A549 (cell line): Measurements from ENCODE around the gene PROM2. TPM values are rescaled to one million over a fixed set of nuclear protein-coding genes. Genes with fewer than 3 reads are reported as not detected.

ENCODE experiments used
- ATAC-seq, 2 experiments: fragments of 200-7000 bp in 1 of 2; fragments of >200 bp in 1 of 2; cut with Nextera tagmentation in 1 of 2; cut with Tn5 transposase in 1 of 2; 3 replicates each; pipeline versions ENCODE4 v1.8.0 to v1.9.1; 2018 to 2020; ENCODE audit warnings: mild to moderate bottlenecking in 1 of 2, moderate library complexity in 1 of 2
- CTCF ChIA-PET: fragments of 300-600 bp; sonication (Branson Sonifier 250); formaldehyde crosslinking; extraction: SDS; loops from one replicate; lab custom pipeline; 2021; ENCODE audit warnings: antibody characterized with exemption, inconsistent platforms; lab: Yijun Ruan, JAX
- POLR2A ChIA-PET: fragments of 350-600 bp; formaldehyde crosslinking; extraction: SDS; loops from one replicate; lab custom pipeline; 2021; ENCODE audit warnings: antibody characterized with exemption, inconsistent platforms; lab: Yijun Ruan, JAX
- DNase-seq, 2 experiments: peaks; one replicate each; pipeline versions ENCODE4 v3.0.0 to v3.0.0-alpha.2; 2011 to 2016; ENCODE audit warnings: low read depth in 1 of 2, low spot score in 1 of 2
- FAIRE-seq: peaks from 2 replicates; lab custom pipeline; 2011; peaks lifted over from hg19 to GRCh38; lab: Jason Lieb, UNC
- H3K27ac ChIP-seq, 2 experiments: fragments of >200 bp; sonication (Bioruptor Twin); formaldehyde crosslinking; 3 replicates each; pipeline ENCODE4 v1.5.1; 2016 to 2017
- H3K4me1 ChIP-seq: fragments of >200 bp; sonication (Bioruptor Twin); formaldehyde crosslinking; 3 replicates; pipeline ENCODE4 v1.6.1; 2016
- H3K4me2 ChIP-seq: fragments of >200 bp; sonication (Bioruptor Twin); formaldehyde crosslinking; 3 replicates; pipeline ENCODE4 v1.6.1; 2016
- H3K4me3 ChIP-seq: fragments of >200 bp; sonication (Bioruptor Twin); formaldehyde crosslinking; 3 replicates; pipeline ENCODE4 v1.5.1; 2016
- H3K9me3 ChIP-seq: fragments of >200 bp; sonication (Bioruptor Twin); formaldehyde crosslinking; 3 replicates; pipeline ENCODE4 v1.6.1; 2016
- CHD4 ChIP-seq: fragments of 200-600 bp; sonication (generic); IDR thresholded peaks from 2 replicates; pipeline ENCODE4 v1.6.1; 2016; ENCODE audit warnings: antibody characterized with exemption, mild to moderate bottlenecking, borderline replicate concordance
- EHMT2 ChIP-seq: fragments of 200-600 bp; sonication (generic); IDR thresholded peaks from 2 replicates; pipeline ENCODE4 v1.6.1; 2016; ENCODE audit warnings: antibody characterized with exemption, low read depth, mild to moderate bottlenecking, moderate library complexity
- JUNB ChIP-seq: fragments of >200 bp; sonication (Bioruptor Twin); formaldehyde crosslinking; IDR thresholded peaks from 2 replicates; pipeline ENCODE4 v1.6.1; 2016
- PHF8 ChIP-seq: fragments of 200-600 bp; sonication (generic); IDR thresholded peaks from 2 replicates; pipeline ENCODE4 v1.6.1; 2016; ENCODE audit warnings: low read depth, mild to moderate bottlenecking, antibody characterized with exemption, moderate library complexity, borderline replicate concordance
- RARB ChIP-seq: fragments of 250-450 bp; sonication (Bioruptor Pico); IDR thresholded peaks from 2 replicates; pipeline ENCODE4 v1.8.0; 2021; ENCODE audit warnings: mild to moderate bottlenecking, moderate library complexity
- RCOR1 ChIP-seq: fragments of 150-350 bp; IDR thresholded peaks from 2 replicates; pipeline ENCODE4 v1.6.1; 2014; ENCODE audit warnings: antibody characterized with exemption, low read length, low read depth
- WGBS: methylation state at CpG from one replicate; pipeline ENCODE4 v1.1.6; 2017; ENCODE audit errors: missing lambda C conversion rate; 5-methylcytosine and 5-hydroxymethylcytosine counted together
- polyA plus RNA-seq, 4 experiments: library from polyadenylated mRNA; depleted of rRNA in 3 of 4; stranded (reverse); fragments of >200 nt; fragmentation: RNase III in 1 of 4; extraction: RNeasy Plus Mini Kit Qiagen cat#74134 plus additional on column Dnase treatment in 1 of 4; gene quantifications; 2 replicates in 3 of 4; 3 replicates in 1 of 4; pipeline ENCODE4 v1.2.3, GENCODE V29; 2011 to 2017
- TF ChIP-seq, protein P1 (sequence below): fragments of 200-600 bp; sonication (generic); IDR thresholded peaks from 2 replicates; pipeline ENCODE4 v1.6.1; 2016; ENCODE audit warnings: antibody characterized with exemption, mild to moderate bottlenecking, moderate library complexity
- TF ChIP-seq, protein P2 (sequence below): IDR thresholded peaks from 2 replicates; pipeline ENCODE4 v1.6.1; 2012
- TF ChIP-seq, protein P3 (sequence below): fragments of >200 bp; sonication (Bioruptor Twin); formaldehyde crosslinking; IDR thresholded peaks from 3 replicates; pipeline ENCODE4 v1.6.1; 2016
- TF ChIP-seq, protein P4 (sequence below): fragments of >200 bp; sonication (Bioruptor Twin); formaldehyde crosslinking; IDR thresholded peaks from 3 replicates; pipeline ENCODE4 v1.5.1; 2016

The PROM2 gene
- polyA plus RNA-seq, 2 of the 4 experiments (the other 2 are of a cell fraction) = 0.08 to 0.09 TPM

DNA sequence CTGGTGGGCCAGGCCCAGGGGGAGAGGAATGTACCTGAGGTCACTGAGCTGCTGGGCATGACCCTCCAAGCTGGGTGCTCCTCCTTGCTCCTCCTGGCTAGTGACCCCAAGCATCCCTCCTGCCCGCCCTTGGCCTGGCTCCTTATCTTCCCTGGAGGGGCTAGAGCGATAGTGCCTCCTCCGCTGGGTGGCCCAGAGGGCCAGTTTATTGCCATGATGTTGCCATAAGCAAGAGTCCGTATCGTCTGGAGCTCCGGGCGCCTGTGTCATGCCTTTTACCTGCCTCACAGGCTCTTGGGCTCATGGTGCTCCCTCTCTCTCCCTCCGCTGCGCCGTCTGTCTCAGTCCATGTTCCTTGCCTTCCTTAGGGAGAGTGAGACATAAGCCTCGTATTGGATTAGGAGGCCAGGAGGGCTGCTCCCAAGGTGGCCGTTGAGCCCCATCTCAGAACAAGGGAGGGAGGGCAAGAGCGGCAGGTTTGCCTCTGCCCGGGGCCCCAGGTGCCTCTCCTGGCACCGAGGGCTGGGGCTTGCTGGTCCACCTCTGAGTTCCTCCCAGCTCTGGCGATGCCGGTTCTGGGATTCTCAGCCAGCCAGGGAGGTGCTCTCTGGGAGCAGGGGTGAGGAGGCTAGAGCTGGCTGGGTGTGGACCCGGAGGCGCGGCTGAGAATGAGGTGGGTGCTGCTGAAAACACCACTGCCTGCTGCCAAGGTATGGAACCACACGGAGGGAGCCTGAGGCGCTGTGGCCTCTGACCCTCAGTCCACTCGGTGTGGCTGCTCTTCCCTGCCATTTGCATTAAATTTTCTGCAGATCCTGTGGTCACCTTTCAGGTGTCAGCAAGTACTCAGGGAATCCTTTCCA is 45.5 kb downstream of the PROM2 start:
- TF ChIP-seq JUNB (no peak), EHMT2 (no peak), CHD4 (no peak), PHF8 (no peak)
- TF ChIP-seq, protein P1, sequence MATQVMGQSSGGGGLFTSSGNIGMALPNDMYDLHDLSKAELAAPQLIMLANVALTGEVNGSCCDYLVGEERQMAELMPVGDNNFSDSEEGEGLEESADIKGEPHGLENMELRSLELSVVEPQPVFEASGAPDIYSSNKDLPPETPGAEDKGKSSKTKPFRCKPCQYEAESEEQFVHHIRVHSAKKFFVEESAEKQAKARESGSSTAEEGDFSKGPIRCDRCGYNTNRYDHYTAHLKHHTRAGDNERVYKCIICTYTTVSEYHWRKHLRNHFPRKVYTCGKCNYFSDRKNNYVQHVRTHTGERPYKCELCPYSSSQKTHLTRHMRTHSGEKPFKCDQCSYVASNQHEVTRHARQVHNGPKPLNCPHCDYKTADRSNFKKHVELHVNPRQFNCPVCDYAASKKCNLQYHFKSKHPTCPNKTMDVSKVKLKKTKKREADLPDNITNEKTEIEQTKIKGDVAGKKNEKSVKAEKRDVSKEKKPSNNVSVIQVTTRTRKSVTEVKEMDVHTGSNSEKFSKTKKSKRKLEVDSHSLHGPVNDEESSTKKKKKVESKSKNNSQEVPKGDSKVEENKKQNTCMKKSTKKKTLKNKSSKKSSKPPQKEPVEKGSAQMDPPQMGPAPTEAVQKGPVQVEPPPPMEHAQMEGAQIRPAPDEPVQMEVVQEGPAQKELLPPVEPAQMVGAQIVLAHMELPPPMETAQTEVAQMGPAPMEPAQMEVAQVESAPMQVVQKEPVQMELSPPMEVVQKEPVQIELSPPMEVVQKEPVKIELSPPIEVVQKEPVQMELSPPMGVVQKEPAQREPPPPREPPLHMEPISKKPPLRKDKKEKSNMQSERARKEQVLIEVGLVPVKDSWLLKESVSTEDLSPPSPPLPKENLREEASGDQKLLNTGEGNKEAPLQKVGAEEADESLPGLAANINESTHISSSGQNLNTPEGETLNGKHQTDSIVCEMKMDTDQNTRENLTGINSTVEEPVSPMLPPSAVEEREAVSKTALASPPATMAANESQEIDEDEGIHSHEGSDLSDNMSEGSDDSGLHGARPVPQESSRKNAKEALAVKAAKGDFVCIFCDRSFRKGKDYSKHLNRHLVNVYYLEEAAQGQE = no peak
- TF ChIP-seq, protein P2, sequence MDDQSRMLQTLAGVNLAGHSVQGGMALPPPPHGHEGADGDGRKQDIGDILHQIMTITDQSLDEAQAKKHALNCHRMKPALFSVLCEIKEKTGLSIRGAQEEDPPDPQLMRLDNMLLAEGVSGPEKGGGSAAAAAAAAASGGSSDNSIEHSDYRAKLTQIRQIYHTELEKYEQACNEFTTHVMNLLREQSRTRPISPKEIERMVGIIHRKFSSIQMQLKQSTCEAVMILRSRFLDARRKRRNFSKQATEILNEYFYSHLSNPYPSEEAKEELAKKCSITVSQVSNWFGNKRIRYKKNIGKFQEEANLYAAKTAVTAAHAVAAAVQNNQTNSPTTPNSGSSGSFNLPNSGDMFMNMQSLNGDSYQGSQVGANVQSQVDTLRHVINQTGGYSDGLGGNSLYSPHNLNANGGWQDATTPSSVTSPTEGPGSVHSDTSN = no peak
- TF ChIP-seq, protein P3, sequence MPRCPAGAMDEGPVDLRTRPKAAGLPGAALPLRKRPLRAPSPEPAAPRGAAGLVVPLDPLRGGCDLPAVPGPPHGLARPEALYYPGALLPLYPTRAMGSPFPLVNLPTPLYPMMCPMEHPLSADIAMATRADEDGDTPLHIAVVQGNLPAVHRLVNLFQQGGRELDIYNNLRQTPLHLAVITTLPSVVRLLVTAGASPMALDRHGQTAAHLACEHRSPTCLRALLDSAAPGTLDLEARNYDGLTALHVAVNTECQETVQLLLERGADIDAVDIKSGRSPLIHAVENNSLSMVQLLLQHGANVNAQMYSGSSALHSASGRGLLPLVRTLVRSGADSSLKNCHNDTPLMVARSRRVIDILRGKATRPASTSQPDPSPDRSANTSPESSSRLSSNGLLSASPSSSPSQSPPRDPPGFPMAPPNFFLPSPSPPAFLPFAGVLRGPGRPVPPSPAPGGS = no peak
- Histone ChIP-seq H3K27ac (no peak overlapping the region), H3K4me1 (no peaks in the 10 kb centered on the region), H3K4me2 (no peak overlapping the region), H3K4me3 (no peak overlapping the region), H3K9me3 (peaks cover 4% of the 10 kb centered on the region; the same call in 1 of the 3 replicates)
- ChIA-PET CTCF (interaction anchor here (1.6 kb wide), 1 partner anchor 26 kb away, joined by 4 read pairs; no protein-coding TSS in a partner anchor), POLR2A (no interaction called here)
- WGBS = 53% methylated on average over 23 of the region's 23 CpGs
- no peak for DNase-seq
- no peak for ATAC-seq
- no peak for FAIRE-seq

DNA sequence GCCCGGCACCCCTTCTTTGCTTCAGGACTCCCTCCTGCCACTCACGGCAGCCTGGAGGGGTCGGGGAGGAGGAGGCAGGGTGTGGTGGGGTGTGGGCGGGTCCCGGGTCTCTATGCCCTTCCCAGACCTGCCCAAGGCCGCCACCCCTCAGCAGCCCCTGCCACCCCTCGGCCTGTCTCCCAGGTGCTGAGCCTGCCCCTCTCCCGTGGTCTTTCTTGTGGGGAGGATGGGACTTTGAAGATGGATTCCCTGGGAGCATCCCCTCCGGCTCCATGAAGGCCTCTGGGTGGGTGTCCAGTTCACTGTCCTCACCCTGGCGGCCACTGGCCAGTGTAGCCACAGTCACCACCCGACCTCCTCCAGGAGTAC is 46.1 kb downstream of the PROM2 start:
- TF ChIP-seq, protein P4, sequence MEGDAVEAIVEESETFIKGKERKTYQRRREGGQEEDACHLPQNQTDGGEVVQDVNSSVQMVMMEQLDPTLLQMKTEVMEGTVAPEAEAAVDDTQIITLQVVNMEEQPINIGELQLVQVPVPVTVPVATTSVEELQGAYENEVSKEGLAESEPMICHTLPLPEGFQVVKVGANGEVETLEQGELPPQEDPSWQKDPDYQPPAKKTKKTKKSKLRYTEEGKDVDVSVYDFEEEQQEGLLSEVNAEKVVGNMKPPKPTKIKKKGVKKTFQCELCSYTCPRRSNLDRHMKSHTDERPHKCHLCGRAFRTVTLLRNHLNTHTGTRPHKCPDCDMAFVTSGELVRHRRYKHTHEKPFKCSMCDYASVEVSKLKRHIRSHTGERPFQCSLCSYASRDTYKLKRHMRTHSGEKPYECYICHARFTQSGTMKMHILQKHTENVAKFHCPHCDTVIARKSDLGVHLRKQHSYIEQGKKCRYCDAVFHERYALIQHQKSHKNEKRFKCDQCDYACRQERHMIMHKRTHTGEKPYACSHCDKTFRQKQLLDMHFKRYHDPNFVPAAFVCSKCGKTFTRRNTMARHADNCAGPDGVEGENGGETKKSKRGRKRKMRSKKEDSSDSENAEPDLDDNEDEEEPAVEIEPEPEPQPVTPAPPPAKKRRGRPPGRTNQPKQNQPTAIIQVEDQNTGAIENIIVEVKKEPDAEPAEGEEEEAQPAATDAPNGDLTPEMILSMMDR = no peak
- TF ChIP-seq RARB (CRISPR knock-in tag) (no peak), RCOR1 (no peak)
- TF ChIP-seq, all 56 proteins: peak for 0
- ATAC-seq = no peak
- no peak for FAIRE-seq

More for the DNA sequence above, 46.1 kb downstream of the PROM2 start:
- 39% methylated on average over 6 of the region's 11 CpGs for WGBS
- Histone ChIP-seq H3K4me1 (no peaks in the 10 kb centered on the region), H3K9me3 (peaks cover 11% of the 10 kb centered on the region; the same call in 1 of the 3 replicates), H3K27ac (no peak overlapping the region), H3K4me2 (no peak overlapping the region), H3K4me3 (no peak overlapping the region)
- CTCF ChIA-PET = interaction anchor here (1.9 kb wide), 1 partner anchor 25 kb away, joined by 5 read pairs; no protein-coding TSS in a partner anchor
- POLR2A ChIA-PET = no interaction called here
- no peak for DNase-seq
